Measurements from ENCODE around the gene ELP1.

GRCh38 chr9:108834959-108835665, 98.8 kb downstream of the ELP1 start:
- TF ChIP-seq CTCF (optimal IDR thresholded peaks at IDR 0.05 in 1 of 3, IDR thresholded peaks at IDR 0.05 in 1 of 3, conservative IDR thresholded peaks at IDR 0.05 in 1 of 3; ENCODE audit: extremely low read depth in 1 of 3, insufficient read depth in 2 of 3, low read length in 3 of 3) (no peak), EZH2 (IDR thresholded peaks at IDR 0.05; ENCODE audit: low read length) (no peak)
